Measurements from ENCODE around the gene NCK2.

Gene NCK2

DNA sequence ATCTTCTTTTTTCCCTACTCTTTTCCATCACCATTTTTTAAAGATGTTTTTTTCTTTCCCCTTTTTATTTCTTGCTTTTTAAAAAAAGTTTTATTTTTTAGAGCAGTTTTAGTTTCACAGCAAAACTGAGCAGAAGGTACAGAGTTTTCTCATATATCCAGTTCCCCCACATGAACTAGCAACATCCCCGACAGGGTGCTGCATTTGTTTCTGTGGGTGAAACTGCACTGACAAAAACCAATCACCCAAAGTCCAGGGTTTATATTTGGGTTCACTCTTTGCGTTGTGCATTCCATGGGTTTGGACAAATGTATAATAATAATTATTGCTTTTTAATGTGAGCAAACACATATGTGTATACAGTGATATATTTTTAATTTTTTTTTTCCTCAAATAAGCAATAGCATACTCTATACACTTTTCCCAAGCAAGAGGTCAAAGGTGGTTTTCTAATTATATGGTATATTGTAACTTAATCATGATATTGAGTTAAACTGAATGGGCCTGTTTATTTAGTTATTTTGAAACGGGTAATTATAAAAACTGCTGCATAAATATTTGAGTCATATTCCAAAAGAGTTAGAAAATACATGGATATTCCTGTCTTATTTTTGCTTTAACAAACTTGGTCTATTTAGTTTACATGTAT, 50.3 kb downstream of the NCK2 start:
- no peak for DNase-seq

DNA sequence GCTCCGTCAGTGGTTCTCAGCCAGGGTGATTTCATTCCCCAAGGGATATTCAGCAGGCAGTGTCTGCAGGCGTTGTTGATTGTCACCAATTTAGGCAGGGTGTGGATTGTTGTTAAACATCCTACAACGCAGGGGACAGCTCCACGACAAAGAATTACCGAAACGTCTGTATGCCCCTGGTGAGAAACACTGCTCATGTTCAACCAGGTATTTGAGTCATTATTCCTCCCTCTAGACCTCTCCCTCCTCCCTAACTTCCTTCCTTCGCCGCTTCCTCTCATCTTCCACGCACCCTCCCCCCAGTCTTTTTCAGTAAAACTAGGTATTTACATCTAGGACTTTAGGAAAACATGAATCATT, 50.8 kb downstream of the NCK2 start:
- DNase-seq, result peak; percentile 67

DNA sequence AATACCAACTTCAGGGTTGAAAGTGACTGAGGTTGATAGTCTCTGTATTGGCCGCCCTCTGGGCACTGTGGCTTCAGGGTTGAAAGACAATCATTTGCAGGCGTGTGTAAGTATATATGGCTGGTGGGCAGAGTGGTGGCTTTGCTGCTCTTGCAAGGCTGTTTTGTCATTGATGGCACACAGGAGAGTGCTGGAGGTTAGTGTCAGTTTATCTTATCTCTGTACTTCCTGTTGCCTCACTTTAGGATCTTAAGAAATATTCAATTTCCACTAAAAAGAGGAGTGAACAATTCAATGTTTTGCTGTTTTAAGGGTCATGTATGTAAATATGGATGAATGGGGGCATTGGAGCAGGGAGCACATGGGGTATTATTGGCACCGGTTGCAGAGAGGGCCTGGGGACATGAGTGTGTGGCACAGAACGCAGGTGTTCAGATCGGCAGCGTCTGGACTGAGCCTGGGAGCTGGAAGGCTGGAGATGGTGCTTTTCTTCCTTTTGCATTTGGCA, 51.5 kb downstream of the NCK2 start:
- peak; percentile 52 for DNase-seq

DNA sequence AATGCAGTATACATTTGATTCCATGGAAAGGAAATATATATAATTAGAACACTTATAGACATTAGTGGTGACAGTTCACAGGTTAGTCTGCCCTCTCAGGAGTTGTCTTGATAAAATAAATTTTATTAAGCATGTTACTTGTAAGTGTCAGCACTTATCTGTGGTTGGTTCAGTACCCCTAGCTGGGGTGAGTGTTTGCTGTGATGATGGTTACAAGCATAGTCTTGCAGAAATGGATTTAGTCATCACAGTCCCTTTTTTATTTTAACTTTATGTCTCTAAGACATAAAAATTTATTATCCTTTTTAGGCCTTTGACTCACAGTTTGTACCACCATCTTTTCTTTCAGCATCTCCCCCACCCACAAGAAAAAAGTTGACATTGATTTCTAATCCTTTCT, 52.1 kb downstream of the NCK2 start:
- no peak for DNase-seq

DNA sequence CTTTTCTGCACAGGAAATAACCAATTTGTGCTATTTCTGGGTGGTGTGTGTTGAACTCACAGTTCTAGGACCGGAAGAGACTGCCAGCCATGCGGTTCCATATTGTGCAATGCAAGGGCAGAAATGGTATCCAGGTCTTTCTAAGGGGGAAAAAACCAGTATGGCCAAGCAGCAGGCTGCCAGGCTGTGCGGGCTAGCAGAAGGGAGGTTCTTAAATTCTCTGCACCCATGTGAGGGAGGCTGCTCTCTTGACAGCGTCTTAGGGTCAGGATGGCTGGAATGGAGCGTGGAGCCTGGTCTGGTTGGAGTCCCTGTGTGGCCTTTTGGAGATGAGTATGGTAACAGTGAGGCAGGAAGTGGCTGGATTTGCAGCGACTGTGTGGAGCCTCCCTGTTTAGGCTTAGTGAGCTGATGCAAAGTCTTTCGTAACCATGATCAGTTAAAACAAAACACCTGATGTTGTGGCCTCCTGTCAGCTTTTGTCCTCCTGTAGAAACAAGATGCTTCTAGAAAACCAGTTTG, 52.6 kb downstream of the NCK2 start:
- DNase-seq, result peak; percentile 54

DNA sequence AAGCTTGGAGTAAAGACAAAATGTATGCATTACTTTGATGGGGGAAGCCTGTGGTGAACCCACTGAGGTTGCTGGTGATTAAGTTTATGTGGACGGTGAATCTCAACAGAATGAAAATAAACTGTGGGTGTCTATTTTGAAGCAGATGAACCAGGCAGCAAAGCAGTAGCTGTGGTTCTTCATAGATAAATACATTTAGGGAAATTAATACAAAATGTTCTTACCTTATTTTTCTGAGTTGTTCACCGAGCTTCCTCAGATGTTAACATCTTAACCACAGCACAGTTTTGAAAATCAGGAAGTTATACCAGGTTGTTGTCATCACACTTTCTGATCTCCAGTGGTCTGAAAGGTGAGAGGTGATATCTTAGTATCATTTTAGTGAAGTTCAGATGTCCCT, 53.9 kb downstream of the NCK2 start:
- DNase-seq, result peak; percentile 49

DNA sequence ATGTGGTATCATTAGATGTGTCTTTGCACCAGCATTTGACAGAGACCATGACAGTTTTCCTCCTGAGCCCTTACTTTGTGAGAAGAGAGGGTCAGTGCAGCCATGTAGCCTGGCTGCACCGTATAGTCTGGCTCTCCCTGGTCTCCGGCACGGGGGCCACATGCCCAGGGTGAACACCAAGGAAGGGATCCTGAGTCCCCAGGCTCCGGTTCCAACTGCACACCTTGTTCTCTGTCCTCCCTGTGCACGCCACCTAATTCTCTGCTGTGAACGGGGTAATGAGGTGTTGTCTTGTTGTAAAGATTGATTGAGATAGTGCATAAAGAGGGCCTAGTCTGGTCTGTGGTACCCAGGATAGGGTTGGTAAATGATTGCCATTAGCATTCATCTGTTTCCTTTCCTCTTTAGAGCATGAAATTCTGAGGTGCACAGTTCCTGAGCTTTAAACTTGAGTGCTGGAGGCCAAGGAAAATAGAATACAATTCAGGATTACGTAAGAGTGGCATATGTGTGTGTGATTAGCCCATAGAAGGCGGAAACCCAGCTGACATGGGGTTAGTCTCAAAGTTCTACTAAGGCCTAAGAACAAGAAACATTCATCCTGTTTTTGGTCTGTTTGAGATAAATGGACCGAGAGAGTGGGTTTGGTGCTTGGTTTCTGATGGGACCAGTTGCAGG, 55.5 kb downstream of the NCK2 start:
- no peak for DNase-seq

DNA sequence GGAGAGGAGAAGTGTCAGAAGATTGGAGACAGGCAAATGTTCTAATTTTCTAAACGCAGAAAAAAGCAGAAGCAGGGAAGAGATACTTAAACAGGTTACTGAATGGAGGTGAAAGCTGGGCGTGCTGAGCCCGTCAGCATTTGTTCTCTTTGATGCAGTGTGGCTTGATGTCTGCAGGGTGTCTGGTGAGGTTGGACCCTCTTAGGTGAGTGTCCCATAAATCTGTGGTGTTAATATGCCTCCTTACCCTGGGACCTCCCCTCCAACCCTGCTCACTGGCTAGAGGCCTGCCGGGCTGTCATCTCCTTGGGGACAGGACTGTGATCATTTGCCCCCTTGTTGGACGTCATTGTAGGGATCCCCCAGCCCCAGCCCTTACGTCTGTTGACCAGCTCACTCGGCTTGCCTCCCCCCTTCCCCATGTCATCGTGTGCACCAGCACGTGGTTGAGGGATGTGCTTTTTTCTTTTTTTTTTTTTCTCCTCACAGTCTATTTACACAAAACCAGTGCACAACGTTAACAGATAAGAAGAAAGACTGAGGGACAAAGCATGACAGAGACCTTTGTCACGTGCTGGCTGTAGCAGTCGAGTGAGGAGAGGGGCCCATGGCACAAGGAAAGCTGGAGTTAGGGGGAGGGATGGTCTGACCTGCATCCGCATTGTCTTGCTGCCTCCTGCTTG, 56.4 kb downstream of the NCK2 start:
- DNase-seq, result no peak

DNA sequence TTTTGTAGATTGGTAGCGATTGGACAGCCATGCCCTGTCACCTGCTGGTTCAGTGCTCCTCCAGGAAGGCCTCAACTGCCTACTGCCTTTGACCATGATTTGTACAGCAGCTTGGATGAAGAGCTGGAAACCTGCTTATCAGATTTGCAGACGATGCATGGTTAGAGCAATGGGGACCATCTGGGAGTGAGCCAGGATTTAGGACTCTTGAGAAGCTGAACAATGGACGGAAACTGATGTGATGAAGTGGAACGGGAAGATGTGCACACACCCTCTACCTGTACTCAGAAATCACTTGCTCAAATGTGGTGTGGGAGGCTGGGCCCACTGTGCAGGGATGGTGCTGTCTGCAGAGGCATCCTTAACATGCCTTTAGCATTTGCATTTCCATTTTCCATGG, 57.2 kb downstream of the NCK2 start:
- no peak for DNase-seq

DNA sequence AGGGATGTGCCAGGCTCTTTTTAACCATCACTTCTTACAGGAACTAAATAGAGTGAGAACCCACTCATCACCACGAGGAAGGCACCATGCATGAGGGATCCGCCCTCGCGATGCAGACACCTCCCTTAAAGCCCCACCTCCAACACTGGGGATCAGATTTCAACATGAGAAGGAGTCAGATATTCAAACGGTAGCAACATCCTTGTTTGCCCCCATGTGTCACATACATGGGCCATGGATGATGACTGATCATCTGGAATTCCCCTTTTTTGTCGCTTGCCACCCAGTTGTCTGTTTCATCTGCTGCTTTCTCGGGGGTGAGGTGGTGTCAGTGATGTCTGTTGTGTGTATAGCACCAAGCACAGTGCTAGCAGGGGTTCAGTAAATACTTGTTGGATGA, 57.9 kb downstream of the NCK2 start:
- DNase-seq, result peak; percentile 73

DNA sequence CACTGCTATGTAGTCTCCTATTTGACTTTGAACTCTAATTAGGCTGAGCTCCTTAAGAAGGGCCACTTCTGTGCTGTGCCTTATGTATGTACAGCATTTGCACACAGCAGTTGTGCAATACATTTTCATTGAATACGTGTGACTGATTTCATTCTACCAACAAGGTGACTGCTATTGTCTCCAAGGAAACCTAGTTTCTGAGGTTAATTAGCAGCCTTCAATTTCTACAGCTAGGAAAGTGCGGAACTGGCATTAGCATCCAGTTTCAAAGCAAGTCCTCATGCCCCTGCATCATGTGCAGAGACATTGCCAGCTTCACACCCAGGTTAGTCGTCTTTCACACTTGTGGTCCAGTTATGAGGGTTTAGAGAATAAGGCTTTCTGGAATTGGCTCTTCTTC, 58.6 kb downstream of the NCK2 start:
- DNase-seq, result no peak

DNA sequence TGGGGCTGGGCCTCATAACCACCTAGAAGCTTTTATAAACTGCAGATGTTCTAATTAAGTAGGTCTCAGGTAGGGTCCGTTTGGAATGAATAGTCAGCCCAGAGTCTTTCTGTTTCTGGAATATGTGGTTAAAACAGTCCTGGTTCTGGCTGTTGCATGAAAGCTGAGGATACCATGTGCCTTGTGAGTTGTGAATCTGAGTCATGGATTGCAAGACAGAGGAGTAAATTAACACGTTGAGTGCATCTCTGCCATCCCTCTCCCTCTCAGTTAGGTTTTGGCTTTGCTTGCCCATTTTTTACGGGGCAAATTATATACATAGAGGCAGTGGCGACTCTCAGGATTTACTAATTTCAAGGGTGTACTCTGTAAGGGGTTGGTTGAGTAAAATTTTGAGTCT, 59.1 kb downstream of the NCK2 start:
- DNase-seq, result no peak

DNA sequence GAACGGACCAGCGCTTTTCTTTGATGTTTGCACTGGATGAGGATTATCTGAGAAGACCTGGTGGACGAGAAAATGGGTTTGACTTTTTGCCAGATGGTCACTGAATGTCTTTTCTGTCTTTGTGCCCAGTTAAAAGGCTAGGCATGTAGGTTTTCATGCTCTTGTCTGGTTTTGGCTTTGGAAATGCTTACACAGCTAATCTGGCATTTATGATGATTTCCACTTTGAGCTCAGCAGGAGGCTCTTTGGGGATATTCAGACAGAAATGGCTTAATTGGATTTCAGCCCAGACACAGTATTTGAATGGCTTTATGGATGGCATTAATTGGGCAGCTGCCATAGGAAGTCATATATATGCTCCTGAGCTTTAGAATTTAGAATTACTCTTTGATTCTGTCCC, 59.6 kb downstream of the NCK2 start:
- DNase-seq, result no peak

DNA sequence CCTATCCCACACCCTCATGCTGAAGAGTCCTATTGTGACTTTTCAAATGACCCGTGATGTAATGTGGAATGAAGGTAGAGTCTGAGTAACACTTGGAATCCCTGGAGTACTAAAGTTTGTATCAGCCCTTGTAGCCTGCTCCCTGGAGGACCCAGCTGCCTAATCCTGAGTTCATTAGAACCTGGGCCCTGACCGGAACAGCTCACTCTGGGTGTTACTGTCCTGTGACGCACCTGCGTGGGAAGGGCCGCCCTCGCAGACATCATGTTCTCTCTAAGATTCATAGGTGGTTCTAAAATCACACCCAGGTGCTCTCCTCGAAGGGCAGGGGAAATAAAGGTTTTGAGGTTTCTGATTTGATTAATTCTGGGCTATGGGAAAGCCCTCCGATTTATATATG, 62.3 kb downstream of the NCK2 start:
- DNase-seq, result no peak

DNA sequence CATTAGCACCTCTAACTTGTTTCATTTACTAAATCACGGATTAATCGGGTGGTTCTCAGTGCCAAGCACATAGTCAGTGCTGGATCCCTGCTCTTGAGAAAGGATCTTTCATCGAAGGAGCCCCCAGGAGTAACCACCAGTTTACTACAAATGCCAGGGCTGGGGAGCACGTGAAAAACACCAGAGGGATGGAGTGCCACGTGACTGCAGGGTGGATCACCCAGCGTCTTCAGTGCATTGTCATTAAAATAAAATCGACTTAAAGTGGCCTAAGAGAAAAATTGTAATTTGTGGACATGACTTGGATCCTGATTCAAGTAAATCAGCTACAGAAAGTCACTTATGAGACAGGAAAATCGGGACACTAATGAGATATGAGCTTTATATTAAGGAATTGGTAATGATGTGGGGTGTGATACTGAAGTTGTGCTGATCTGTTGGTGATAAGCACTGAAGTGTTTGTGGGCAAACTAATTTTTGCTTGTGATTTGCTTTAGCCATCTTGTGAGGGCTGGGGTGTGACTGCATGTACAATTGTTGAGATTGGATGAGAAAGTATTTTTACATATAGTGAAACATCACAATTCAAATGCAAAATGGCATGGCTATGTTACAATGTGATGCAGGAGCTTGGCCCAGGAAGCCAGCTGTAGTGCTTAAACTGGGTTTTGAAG, 63.8 kb downstream of the NCK2 start:
- no peak for DNase-seq

DNA sequence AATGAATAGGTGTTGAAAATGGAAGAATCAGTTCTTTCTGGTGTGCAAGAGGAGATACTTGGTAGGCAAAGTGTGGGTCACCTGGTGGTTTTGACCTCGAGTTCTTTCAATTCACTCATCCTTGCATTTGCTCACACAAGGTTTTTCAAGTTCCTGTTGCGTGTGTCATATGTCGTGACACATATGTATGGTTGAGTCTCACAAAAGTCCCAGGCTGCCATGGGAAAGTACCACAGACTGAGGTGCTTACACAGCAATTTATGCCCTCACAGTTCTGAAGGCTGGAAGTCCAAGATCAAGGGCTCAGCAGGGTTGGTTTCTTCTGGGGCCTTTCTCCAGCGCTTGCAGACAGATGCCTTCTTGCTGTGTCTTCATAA, 64.4 kb downstream of the NCK2 start:
- no peak for DNase-seq

DNA sequence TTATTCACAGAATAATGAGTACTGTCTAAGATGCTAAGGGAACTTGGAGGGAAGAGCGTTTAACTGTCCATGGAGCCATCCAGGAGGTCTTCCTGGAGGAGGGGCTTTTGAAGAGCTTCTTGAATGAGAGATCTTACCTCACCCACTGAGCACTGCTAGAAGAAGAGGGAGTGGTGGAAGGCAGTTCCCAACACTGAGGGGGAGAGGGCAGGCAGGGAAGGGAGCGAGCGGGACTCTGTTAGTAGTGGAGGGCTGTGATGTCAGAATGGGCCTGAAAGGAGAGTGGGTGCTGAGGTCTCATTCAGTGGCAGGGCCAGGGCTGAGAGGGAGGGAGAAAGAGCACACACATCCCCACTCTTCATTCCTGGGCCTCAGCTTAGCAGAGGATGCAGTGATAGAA, 65.0 kb downstream of the NCK2 start:
- no peak for DNase-seq

DNA sequence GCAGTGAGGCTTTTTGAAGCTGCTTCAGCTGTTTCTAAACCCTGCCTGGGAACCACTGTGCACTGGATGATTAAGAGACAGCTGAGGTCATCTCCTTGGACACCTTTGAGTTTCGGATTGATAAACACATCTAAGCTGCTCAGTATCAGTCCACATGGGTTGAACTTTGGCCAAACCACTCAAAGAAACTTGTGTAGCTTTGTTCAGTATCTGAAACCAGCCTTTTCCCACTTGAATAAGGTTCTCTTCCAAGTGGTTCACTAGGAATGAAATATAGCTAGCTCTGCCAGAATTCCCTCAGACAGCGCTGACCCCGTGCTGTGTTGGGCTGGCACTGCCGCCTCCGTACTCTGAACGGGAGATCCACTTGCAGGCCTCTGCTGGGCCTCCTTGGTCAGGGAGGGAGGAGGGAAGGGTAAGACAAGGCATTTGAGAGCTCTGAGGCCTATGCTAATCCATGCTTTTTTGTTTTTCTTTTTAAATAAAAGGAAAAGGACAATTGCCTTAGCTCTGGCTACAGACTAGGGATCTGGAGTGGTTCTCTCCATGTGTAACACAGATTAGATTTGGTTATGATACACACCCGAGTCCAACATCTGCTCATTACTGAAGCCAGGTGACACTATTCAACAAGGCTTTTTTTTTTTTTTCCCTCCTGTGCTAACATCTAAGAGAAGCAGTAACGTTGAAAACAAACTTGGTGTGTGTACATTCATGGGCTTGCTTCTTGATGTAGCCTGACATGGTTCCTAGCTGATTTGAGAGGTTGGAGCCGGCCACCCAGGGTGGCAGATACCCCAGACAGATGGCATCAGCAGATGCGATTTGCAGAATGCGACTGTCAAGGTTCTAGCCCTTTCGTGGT, 67.7 kb downstream of the NCK2 start:
- no peak for DNase-seq

DNA sequence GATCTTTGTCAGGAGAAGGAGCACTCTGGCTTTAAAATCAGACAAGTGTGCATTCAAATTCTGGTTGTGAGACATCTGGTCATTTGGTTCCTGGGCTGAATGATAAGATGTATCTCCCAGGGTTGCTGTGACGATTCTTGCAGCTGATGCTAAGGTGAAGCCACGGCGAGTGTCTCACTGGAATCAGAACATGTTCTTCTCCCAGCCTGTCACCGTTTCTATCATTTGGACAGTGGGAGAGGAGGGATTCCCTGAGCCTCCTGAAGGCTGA, 68.3 kb downstream of the NCK2 start:
- no peak for DNase-seq

DNA sequence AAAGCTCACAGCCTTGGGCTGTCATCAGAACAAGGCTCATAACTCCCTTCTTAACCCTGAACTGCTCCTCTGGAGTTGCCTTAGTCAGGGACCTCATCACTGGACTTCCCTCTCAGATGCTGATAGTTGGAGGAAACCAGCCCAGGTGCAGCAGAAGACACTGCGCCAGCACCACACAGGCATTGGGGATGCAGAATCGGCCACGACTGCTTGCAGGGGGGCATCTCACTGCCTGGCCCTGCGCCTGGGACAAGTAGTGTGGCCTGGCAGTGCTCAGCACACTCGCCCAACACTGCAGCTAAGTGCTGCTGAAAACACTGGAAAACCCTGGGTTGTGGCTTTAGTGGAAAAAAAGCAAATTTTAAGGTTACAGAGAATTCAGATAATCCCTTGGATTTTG, 68.7 kb downstream of the NCK2 start:
- no peak for DNase-seq

DNA sequence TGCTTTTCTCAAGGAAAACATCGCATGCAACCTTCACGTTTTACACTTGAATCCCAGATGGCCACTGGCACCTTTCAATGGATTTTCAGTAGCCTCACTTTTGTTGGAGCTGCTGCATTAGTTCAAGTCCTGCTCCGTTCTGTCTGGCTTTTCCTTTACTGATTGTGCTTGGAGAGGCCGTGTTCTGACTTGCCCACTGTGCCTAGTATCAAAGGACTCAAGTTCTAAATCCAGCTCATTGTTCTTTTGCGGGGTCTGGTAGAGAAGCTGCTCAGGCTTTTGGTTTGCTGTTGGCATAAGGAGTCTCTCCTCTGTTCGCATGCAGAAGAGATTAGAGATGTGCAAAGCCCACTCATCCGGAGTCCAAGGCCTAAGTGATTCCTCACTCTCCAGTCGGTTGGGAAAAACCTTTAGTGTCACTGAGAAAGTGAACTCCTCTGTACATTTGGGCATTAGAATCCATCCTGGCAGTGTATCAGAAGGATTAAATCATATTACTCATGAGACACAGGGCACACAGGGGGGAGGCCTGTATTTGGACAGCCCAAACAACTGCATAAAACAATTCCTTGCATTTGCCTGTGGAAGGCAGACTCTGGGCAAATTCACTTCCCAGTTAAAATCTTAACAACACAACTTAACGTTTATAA, 69.7 kb downstream of the NCK2 start:
- no peak for DNase-seq

DNA sequence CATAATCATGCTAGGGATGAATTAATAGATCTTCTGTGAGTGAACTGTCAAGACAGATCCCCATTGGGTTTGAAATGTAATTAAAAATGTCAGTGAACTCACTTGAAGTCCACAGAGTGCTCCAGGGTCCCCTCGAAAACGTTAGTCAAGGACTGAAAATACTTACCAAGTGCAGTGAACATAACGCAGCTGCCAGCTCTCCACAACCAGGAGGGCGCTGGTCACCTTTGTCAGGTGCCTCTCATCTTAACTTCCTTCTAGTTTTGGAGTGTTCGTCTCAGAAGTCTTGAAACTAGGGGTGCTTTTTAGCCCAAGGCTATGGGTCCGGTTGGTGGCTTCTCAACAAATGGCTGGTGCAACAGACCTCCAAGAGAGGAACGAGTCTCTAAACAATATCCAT, 70.7 kb downstream of the NCK2 start:
- DNase-seq, result no peak

Data from CD4-positive, alpha-beta T cell treated with Interleukin-17A for 4 hours (primary cell).